Smooth muscle cell (in vitro differentiated cells): ENCODE results near the gene SRP9. TPM values are rescaled to one million over a fixed set of nuclear protein-coding genes. Genes with fewer than 3 reads are reported as not detected.

Source experiments
- DNase-seq: peaks from one replicate; lab custom pipeline; 2025; ENCODE audit not compliant: unreplicated experiment; lab: John Stamatoyannopoulos, UW
- H2AFZ ChIP-seq: fragments of 200-600 bp; sonication (generic); 2 replicates; pipeline ENCODE4 v1.6.0; 2016; ENCODE audit warnings: antibody characterized with exemption, low read depth, mild to moderate bottlenecking
- H3F3A ChIP-seq: fragments of 200-600 bp; sonication (generic); 2 replicates; pipeline ENCODE4 v1.6.0; 2017; ENCODE audit warnings: antibody characterized with exemption, low read depth
- H3K27ac ChIP-seq: fragments of 200-600 bp; sonication (generic); 2 replicates; pipeline ENCODE4 v1.5.1; 2016; ENCODE audit warnings: low read depth, mild to moderate bottlenecking
- H3K27me3 ChIP-seq: fragments of 200-600 bp; sonication (generic); 2 replicates; pipeline ENCODE4 v1.6.1; 2016; ENCODE audit warnings: low read depth, mild to moderate bottlenecking
- H3K36me3 ChIP-seq: fragments of 200-600 bp; sonication (generic); 2 replicates; pipeline ENCODE4 v1.5.1; 2016; ENCODE audit warnings: low read depth
- H3K4me1 ChIP-seq: fragments of 200-600 bp; sonication (generic); 2 replicates; pipeline ENCODE4 v1.5.1; 2016; ENCODE audit warnings: low read depth
- H3K4me2 ChIP-seq: fragments of 200-600 bp; sonication (generic); 2 replicates; pipeline ENCODE4 v1.6.0; 2016; ENCODE audit warnings: mild to moderate bottlenecking
- H3K4me3 ChIP-seq: fragments of 200-600 bp; sonication (generic); 2 replicates; pipeline ENCODE4 v1.5.1; 2016; ENCODE audit warnings: mild to moderate bottlenecking
- H3K79me2 ChIP-seq: fragments of 200-600 bp; sonication (generic); 2 replicates; pipeline ENCODE4 v1.6.0; 2016; ENCODE audit warnings: low read depth, mild to moderate bottlenecking
- H3K9ac ChIP-seq: fragments of 200-600 bp; sonication (generic); 2 replicates; pipeline ENCODE4 v1.6.0; 2016; ENCODE audit warnings: low read depth
- H3K9me3 ChIP-seq: fragments of 200-600 bp; sonication (generic); replicated peaks from 2 replicates; pipeline ENCODE4 v1.5.1; 2016; ENCODE audit warnings: low read depth
- H4K20me1 ChIP-seq: fragments of 200-600 bp; sonication (generic); 2 replicates; pipeline ENCODE4 v1.6.0; 2016; ENCODE audit warnings: low read depth
- CTCF ChIP-seq: fragments of 200-600 bp; sonication (generic); IDR thresholded peaks from 2 replicates; pipeline ENCODE4 v1.5.1; 2017; ENCODE audit warnings: borderline replicate concordance, mild to moderate bottlenecking, antibody characterized with exemption; ENCODE audit not compliant: insufficient read depth, poor library complexity, severe bottlenecking
- WGBS: methylation state at CpG from one replicate; pipeline ENCODE4 v1.1.7; 2016; ENCODE audit warnings: low lambda C conversion rate; 5-methylcytosine and 5-hydroxymethylcytosine counted together
- polyA plus RNA-seq: library from polyadenylated mRNA; unstranded; fragments of >200 nt; fragmentation: Nextera tagmentation; extraction: Ambion mirVana; gene quantifications from 2 replicates; pipeline ENCODE4 v1.2.1, GENCODE V29; 2016
- total RNA-seq: library from RNA; depleted of rRNA; stranded (reverse); fragments of >200 nt; gene quantifications from 2 replicates; pipeline ENCODE4 v1.2.3, GENCODE V29; 2014

The SRP9 gene
- total and polyA plus RNA-seq, 2 experiments from 2014 or later, result 301 to 394 TPM

GRCh38 chr1:225762002-225762441 is 15.6 kb upstream of the SRP9 start:
- Histone ChIP-seq H3K27me3 (no peaks in the 10 kb centered on the region), H3K4me1 (peaks cover 26% of the 10 kb centered on the region), H3K9me3 (no peaks in the 10 kb centered on the region), H3K36me3 (no peaks in the 10 kb centered on the region), H2AFZ (peak overlapping the region; percentile 0), H3K4me2 (peak overlapping the region; percentile 62), H4K20me1 (no peaks in the 10 kb centered on the region), H3K9ac (peak overlapping the region; percentile 93), H3K27ac (peak overlapping the region; percentile 99), H3K4me3 (no peak overlapping the region), H3K79me2 (no peaks in the 10 kb centered on the region), H3F3A (peaks cover 25% of the 10 kb centered on the region)
- no peak for DNase-seq
- 6% methylated on average over 5 of the region's 5 CpGs for WGBS
- TF ChIP-seq CTCF, result no peak

GRCh38 chr1:225762444-225762843 is 15.2 kb upstream of the SRP9 start:
- no peaks in the 10 kb centered on the region for H3K27me3 ChIP-seq
- no peaks in the 10 kb centered on the region for H3K9me3 ChIP-seq
- DNase-seq, result no peak
- WGBS, result 5% methylated on average over 5 of the region's 5 CpGs
- no peak for TF ChIP-seq CTCF
- no peaks in the 10 kb centered on the region for H3K36me3 ChIP-seq
- H3K4me1 ChIP-seq, result peaks cover 30% of the 10 kb centered on the region
- H4K20me1 ChIP-seq, result no peaks in the 10 kb centered on the region
- no peak overlapping the region for H3K4me3 ChIP-seq
- H3F3A ChIP-seq, result peaks cover 29% of the 10 kb centered on the region
- peak overlapping the region; percentile 99 for H3K27ac ChIP-seq
- no peaks in the 10 kb centered on the region for H3K79me2 ChIP-seq
- H3K9ac ChIP-seq, result peak overlapping the region; percentile 93
- peak overlapping the region; percentile 62 for H3K4me2 ChIP-seq
- H2AFZ ChIP-seq, result peak overlapping the region; percentile 0

- Histone ChIP-seq H3K4me3 (no peak overlapping the region), H3K79me2 (no peaks in the 10 kb centered on the region), H3K36me3 (no peaks in the 10 kb centered on the region), H3K4me2 (peak overlapping the region; percentile 62), H3K4me1 (peaks cover 31% of the 10 kb centered on the region), H4K20me1 (no peaks in the 10 kb centered on the region), H3K9me3 (no peaks in the 10 kb centered on the region), H2AFZ (peak overlapping the region; percentile 52), H3K27me3 (no peaks in the 10 kb centered on the region), H3K9ac (peak overlapping the region; percentile 93), H3F3A (peaks cover 37% of the 10 kb centered on the region), H3K27ac (peak overlapping the region; percentile 99)
- no peak for DNase-seq
- no peak for TF ChIP-seq CTCF
- WGBS, result 29% methylated on average over 9 of the region's 9 CpGs
Measured at GRCh38 chr1:225763716-225764548, 13.7 kb upstream of the SRP9 start.
